ENCODE results near the gene PPP1CA.

PPP1CA gene

GRCh38 chr11:67401495-67402191 is at the start of gene PPP1CA:
PPP1CA (minus strand) TSS chr11:67401858; CDS start chr11:67401782, 76 bp downstream.
- Histone ChIP-seq H3K4me1 (ENCODE audit: insufficient read depth, low read length) (peaks cover 23% of the 10 kb centered on the region), H3K27me3 (ENCODE audit: control insufficient read depth in 1 of 2, insufficient read depth in 2 of 2, low read length in 2 of 2) (peaks cover 0 to 28% of the 10 kb centered on the region in 2 donors), H3K4me3 (ENCODE audit: low read depth in 1 of 2, low read length in 2 of 2) (peak within 1 kb of the TSS; percentile 66 to 81)

GRCh38 chr11:67450796-67451657 is 49.4 kb upstream of the PPP1CA start:
- Histone ChIP-seq H3K9ac (ENCODE audit: low read length) (no peak overlapping the region), H3K4me3 (ENCODE audit: low read depth in 1 of 2, low read length in 2 of 2) (no peak overlapping the region), H3K27ac (ENCODE audit: low read depth, low read length) (no peak overlapping the region), H3K27me3 (ENCODE audit: control insufficient read depth in 1 of 2, insufficient read depth in 2 of 2, low read length in 2 of 2) (no peaks in the 10 kb centered on the region), H3K9me3 (ENCODE audit: low read length) (no peaks in the 10 kb centered on the region), H3K36me3 (ENCODE audit: insufficient read depth, low read length) (no peaks in the 10 kb centered on the region), H3K4me1 (ENCODE audit: insufficient read depth, low read length) (no peaks in the 10 kb centered on the region)

More at GRCh38 chr11:67401495-67402191, at the start of gene PPP1CA:
- H3K27ac ChIP-seq (ENCODE audit: low read depth, low read length), result peak within 1 kb of the TSS; percentile 97
- H3K9ac ChIP-seq (ENCODE audit: low read length), result peak within 1 kb of the TSS; percentile 79
- H3K36me3 ChIP-seq (ENCODE audit: insufficient read depth, low read length), result peaks cover 22% of the 10 kb centered on the region
- H3K9me3 ChIP-seq (ENCODE audit: low read length), result no peaks in the 10 kb centered on the region

- Histone ChIP-seq H3K9ac (ENCODE audit: low read length) (no peak overlapping the region), H3K27ac (ENCODE audit: low read depth, low read length) (no peak overlapping the region), H3K9me3 (ENCODE audit: low read length) (no peaks in the 10 kb centered on the region), H3K4me3 (ENCODE audit: low read depth in 1 of 2, low read length in 2 of 2) (no peak overlapping the region), H3K4me1 (ENCODE audit: insufficient read depth, low read length) (peaks cover 4% of the 10 kb centered on the region), H3K27me3 (ENCODE audit: control insufficient read depth in 1 of 2, insufficient read depth in 2 of 2, low read length in 2 of 2) (no peaks in the 10 kb centered on the region), H3K36me3 (ENCODE audit: insufficient read depth, low read length) (no peaks in the 10 kb centered on the region)
Measured at GRCh38 chr11:67449116-67449844, 47.6 kb upstream of the PPP1CA start.

GRCh38 chr11:67448220-67448609 is 46.6 kb upstream of the PPP1CA start:
- no peak overlapping the region for H3K9ac ChIP-seq (ENCODE audit: low read length)
- H3K27me3 ChIP-seq (ENCODE audit: control insufficient read depth in 1 of 2, insufficient read depth in 2 of 2, low read length in 2 of 2), result no peaks in the 10 kb centered on the region

GRCh38 chr11:67445515-67445914 is 43.9 kb upstream of the PPP1CA start:
- peaks cover 16% of the 10 kb centered on the region for H3K4me1 ChIP-seq (ENCODE audit: insufficient read depth, low read length)
- H3K9ac ChIP-seq (ENCODE audit: low read length), result no peak overlapping the region
- H3K36me3 ChIP-seq (ENCODE audit: insufficient read depth, low read length), result peaks cover 10% of the 10 kb centered on the region
- no peaks in the 10 kb centered on the region for H3K9me3 ChIP-seq (ENCODE audit: low read length)
- no peak overlapping the region for H3K4me3 ChIP-seq (ENCODE audit: low read depth in 1 of 2, low read length in 2 of 2)
- no peak overlapping the region for H3K27ac ChIP-seq (ENCODE audit: low read depth, low read length)
- H3K27me3 ChIP-seq (ENCODE audit: control insufficient read depth in 1 of 2, insufficient read depth in 2 of 2, low read length in 2 of 2), result no peaks in the 10 kb centered on the region

More at GRCh38 chr11:67448220-67448609, 46.6 kb upstream of the PPP1CA start:
- Histone ChIP-seq H3K9me3 (ENCODE audit: low read length) (no peaks in the 10 kb centered on the region), H3K36me3 (ENCODE audit: insufficient read depth, low read length) (no peaks in the 10 kb centered on the region), H3K4me3 (ENCODE audit: low read depth in 1 of 2, low read length in 2 of 2) (no peak overlapping the region), H3K4me1 (ENCODE audit: insufficient read depth, low read length) (peaks cover 5% of the 10 kb centered on the region), H3K27ac (ENCODE audit: low read depth, low read length) (no peak overlapping the region)

- Histone ChIP-seq H3K27me3 (ENCODE audit: control insufficient read depth in 1 of 2, insufficient read depth in 2 of 2, low read length in 2 of 2) (no peaks in the 10 kb centered on the region), H3K36me3 (ENCODE audit: insufficient read depth, low read length) (peaks cover 10% of the 10 kb centered on the region), H3K9ac (ENCODE audit: low read length) (peak overlapping the region; percentile 58), H3K4me3 (ENCODE audit: low read depth in 1 of 2, low read length in 2 of 2) (peak overlapping the region; percentile 62 to 72), H3K4me1 (ENCODE audit: insufficient read depth, low read length) (peaks cover 20% of the 10 kb centered on the region), H3K9me3 (ENCODE audit: low read length) (no peaks in the 10 kb centered on the region), H3K27ac (ENCODE audit: low read depth, low read length) (peak overlapping the region; percentile 84)
Measured at GRCh38 chr11:67442504-67443404, 41.1 kb upstream of the PPP1CA start.

- Histone ChIP-seq H3K4me3 (ENCODE audit: low read depth in 1 of 2, low read length in 2 of 2) (no peak overlapping the region), H3K4me1 (ENCODE audit: insufficient read depth, low read length) (peaks cover 20% of the 10 kb centered on the region), H3K9ac (ENCODE audit: low read length) (no peak overlapping the region), H3K27ac (ENCODE audit: low read depth, low read length) (no peak overlapping the region), H3K9me3 (ENCODE audit: low read length) (no peaks in the 10 kb centered on the region), H3K36me3 (ENCODE audit: insufficient read depth, low read length) (peaks cover 10% of the 10 kb centered on the region), H3K27me3 (ENCODE audit: control insufficient read depth in 1 of 2, insufficient read depth in 2 of 2, low read length in 2 of 2) (no peaks in the 10 kb centered on the region)
Measured at GRCh38 chr11:67441731-67442351, 40.2 kb upstream of the PPP1CA start.

- Histone ChIP-seq H3K9me3 (ENCODE audit: low read length) (no peaks in the 10 kb centered on the region), H3K36me3 (ENCODE audit: insufficient read depth, low read length) (peaks cover 10% of the 10 kb centered on the region), H3K27ac (ENCODE audit: low read depth, low read length) (no peak overlapping the region), H3K27me3 (ENCODE audit: control insufficient read depth in 1 of 2, insufficient read depth in 2 of 2, low read length in 2 of 2) (no peaks in the 10 kb centered on the region), H3K4me3 (ENCODE audit: low read depth in 1 of 2, low read length in 2 of 2) (no peak overlapping the region), H3K4me1 (ENCODE audit: insufficient read depth, low read length) (peaks cover 20% of the 10 kb centered on the region), H3K9ac (ENCODE audit: low read length) (no peak overlapping the region)
Measured at GRCh38 chr11:67441098-67441563, 39.5 kb upstream of the PPP1CA start.

GRCh38 chr11:67440229-67441097 is 38.8 kb upstream of the PPP1CA start:
- Histone ChIP-seq H3K27ac (ENCODE audit: low read depth, low read length) (no peak overlapping the region), H3K36me3 (ENCODE audit: insufficient read depth, low read length) (peaks cover 10% of the 10 kb centered on the region), H3K4me1 (ENCODE audit: insufficient read depth, low read length) (peaks cover 20% of the 10 kb centered on the region), H3K9ac (ENCODE audit: low read length) (no peak overlapping the region), H3K9me3 (ENCODE audit: low read length) (no peaks in the 10 kb centered on the region), H3K4me3 (ENCODE audit: low read depth in 1 of 2, low read length in 2 of 2) (no peak overlapping the region), H3K27me3 (ENCODE audit: control insufficient read depth in 1 of 2, insufficient read depth in 2 of 2, low read length in 2 of 2) (no peaks in the 10 kb centered on the region)

Data from muscle layer of colon (tissue), 2 donors.